ENCODE results near the gene DGCR2. TPM values are rescaled to one million over a fixed set of nuclear protein-coding genes. Genes with fewer than 3 reads are reported as not detected.

Gene DGCR2
- total RNA-seq, 2 experiments from 2014 or later: 31.9 to 35.5 TPM

- Histone ChIP-seq H3K27ac (ENCODE audit: low read depth in 1 of 2, low read length in 2 of 2) (no peak overlapping the region), H3K27me3 (ENCODE audit: control insufficient read depth in 1 of 2, insufficient read depth in 2 of 2, low read length in 2 of 2) (no peaks in the 10 kb centered on the region), H3K4me3 (ENCODE audit: low read length) (no peak overlapping the region), H3K4me1 (ENCODE audit: insufficient read depth, low read length) (no peaks in the 10 kb centered on the region), H3K9me3 (ENCODE audit: control insufficient read depth in 1 of 2, insufficient read depth in 1 of 2, low read length in 2 of 2) (no peaks in the 10 kb centered on the region), H3K36me3 (ENCODE audit: insufficient read depth, low read length) (peaks cover 90% of the 10 kb centered on the region)
- no peaks in the 10 kb centered on the region for H3K27me3 Mint-ChIP-seq
- DNase-seq (no peak), ATAC-seq (ENCODE audit: poor library complexity) (no peak)
- no peak overlapping the region for H3K27ac Mint-ChIP-seq
- H3K4me1 Mint-ChIP-seq (ENCODE audit: low read depth): no peaks in the 10 kb centered on the region
- H3K9me3 Mint-ChIP-seq: no peaks in the 10 kb centered on the region
- intact Hi-C loops (cut with DNase I, micrococcal nuclease): no loop called here
- ChIA-PET CTCF (no interaction called here), POLR2A (no interaction called here)
- H3K36me3 Mint-ChIP-seq (ENCODE audit: low read depth): peaks cover 89% of the 10 kb centered on the region
- TF ChIP-seq CTCF (IDR thresholded peaks at IDR 0.05): no peak
- no peak overlapping the region for H3K4me3 Mint-ChIP-seq
These were observed 54.4 kb downstream of the DGCR2 start for GRCh38 chr22:19067696-19068348.

- Mint-ChIP-seq H3K4me1 (ENCODE audit: low read depth) (no peaks in the 10 kb centered on the region), H3K9me3 (no peaks in the 10 kb centered on the region), H3K36me3 (ENCODE audit: low read depth) (peaks cover 91% of the 10 kb centered on the region), H3K4me3 (no peak overlapping the region), H3K27ac (no peak overlapping the region), H3K27me3 (no peaks in the 10 kb centered on the region)
- no peak overlapping the region for H3K4me3 ChIP-seq (ENCODE audit: low read length)
- H3K27ac ChIP-seq (ENCODE audit: low read depth in 1 of 2, low read length in 2 of 2): no peak overlapping the region
- no peaks in the 10 kb centered on the region for H3K9me3 ChIP-seq (ENCODE audit: control insufficient read depth in 1 of 2, insufficient read depth in 1 of 2, low read length in 2 of 2)
- H3K27me3 ChIP-seq (ENCODE audit: control insufficient read depth in 1 of 2, insufficient read depth in 2 of 2, low read length in 2 of 2): no peaks in the 10 kb centered on the region
- H3K4me1 ChIP-seq (ENCODE audit: insufficient read depth, low read length): no peaks in the 10 kb centered on the region
- intact Hi-C loops (cut with DNase I, micrococcal nuclease): no loop called here
- H3K36me3 ChIP-seq (ENCODE audit: insufficient read depth, low read length): peaks cover 95% of the 10 kb centered on the region
- CTCF ChIA-PET: no interaction called here
- POLR2A ChIA-PET: no interaction called here
- DNase-seq: no peak
- TF ChIP-seq CTCF (IDR thresholded peaks at IDR 0.05): no peak
- ATAC-seq (ENCODE audit: poor library complexity): no peak
These were observed 55.5 kb downstream of the DGCR2 start for GRCh38 chr22:19066531-19067271.

- Histone ChIP-seq H3K27ac (ENCODE audit: low read depth in 1 of 2, low read length in 2 of 2) (no peak overlapping the region), H3K4me1 (ENCODE audit: insufficient read depth, low read length) (no peaks in the 10 kb centered on the region), H3K36me3 (ENCODE audit: insufficient read depth, low read length) (peaks cover 98% of the 10 kb centered on the region), H3K27me3 (ENCODE audit: control insufficient read depth in 1 of 2, insufficient read depth in 2 of 2, low read length in 2 of 2) (no peaks in the 10 kb centered on the region), H3K4me3 (ENCODE audit: low read length) (no peak overlapping the region), H3K9me3 (ENCODE audit: control insufficient read depth in 1 of 2, insufficient read depth in 1 of 2, low read length in 2 of 2) (no peaks in the 10 kb centered on the region)
- Mint-ChIP-seq H3K4me1 (ENCODE audit: low read depth) (no peaks in the 10 kb centered on the region), H3K9me3 (no peaks in the 10 kb centered on the region), H3K27ac (no peak overlapping the region), H3K27me3 (no peaks in the 10 kb centered on the region), H3K4me3 (no peak overlapping the region), H3K36me3 (ENCODE audit: low read depth) (peaks cover 91% of the 10 kb centered on the region)
- DNase-seq (no peak), ATAC-seq (ENCODE audit: poor library complexity) (no peak)
- POLR2A ChIA-PET: no interaction called here
- intact Hi-C loops (cut with DNase I, micrococcal nuclease): no loop called here
- no peak for TF ChIP-seq CTCF (IDR thresholded peaks at IDR 0.05)
- CTCF ChIA-PET: no interaction called here
These were observed 56.3 kb downstream of the DGCR2 start for GRCh38 chr22:19065929-19066328.
